Endothelial cell of umbilical vein (primary cell): Measurements from ENCODE around the gene PARD3B. TPM values are rescaled to one million over a fixed set of nuclear protein-coding genes. Genes with fewer than 3 reads are reported as not detected.

Experiments used
- BruUV-seq: library from RNA; stranded (reverse); fragments of 400-500 nt; replicated peaks from 2 replicates; lab custom pipeline; 2021; lab: Mats Ljungman, UMichigan
- CTCF ChIA-PET: fragments of 300-600, 350-600 bp; sonication (Branson Sonifier 250); formaldehyde crosslinking; loops from one replicate; lab custom pipeline; 2021; ENCODE audit warnings: antibody characterized with exemption, inconsistent platforms; lab: Charles Lee
- POLR2A ChIA-PET: fragments of 300-600, 350-600 bp; sonication (Branson Sonifier 250); formaldehyde crosslinking; loops from one replicate; lab custom pipeline; 2021; ENCODE audit warnings: antibody characterized with exemption, inconsistent platforms; lab: Charles Lee
- DNase-seq: peaks from one replicate; pipeline ENCODE4 v3.0.0-alpha.2; 2011; ENCODE audit warnings: low read depth, low spot score
- FAIRE-seq: peaks from 2 replicates; lab custom pipeline; 2011; peaks lifted over from hg19 to GRCh38; lab: Jason Lieb, UNC
- H2AFZ ChIP-seq: 2 replicates; pipeline ENCODE4 v1.6.0; 2012; ENCODE audit warnings: low read depth, low read length, control low read depth, inconsistent platforms
- H3K27ac ChIP-seq: 2 replicates; pipeline ENCODE4 v1.5.1; 2011; ENCODE audit warnings: low read depth, mild to moderate bottlenecking, control low read depth, low read length, moderate library complexity; ENCODE audit not compliant: insufficient read depth
- H3K27me3 ChIP-seq, 2 experiments: 2 replicates each; pipeline versions ENCODE4 v1.6.0 to v1.6.1; 2011; ENCODE audit warnings: low read length in 2 of 2, mixed read lengths in 1 of 2; ENCODE audit not compliant: control insufficient read depth in 2 of 2, insufficient read depth in 2 of 2
- H3K36me3 ChIP-seq, 2 experiments: 2 replicates in 1 of 2; 3 replicates in 1 of 2; pipeline ENCODE4 v1.5.1; 2011; ENCODE audit warnings: low read length in 2 of 2, mild to moderate bottlenecking in 1 of 2, moderate library complexity in 1 of 2; ENCODE audit not compliant: control insufficient read depth in 2 of 2, insufficient read depth in 2 of 2; ENCODE audit errors: extremely low read depth in 1 of 2
- H3K4me1 ChIP-seq: 3 replicates; pipeline ENCODE4 v1.5.1; 2011; ENCODE audit warnings: mild to moderate bottlenecking, low read length; ENCODE audit not compliant: control insufficient read depth, insufficient read depth; ENCODE audit errors: extremely low read depth
- H3K4me2 ChIP-seq: 2 replicates; pipeline ENCODE4 v1.6.1; 2011; ENCODE audit warnings: low read length, control low read depth, mixed read lengths; ENCODE audit not compliant: insufficient read depth
- H3K4me3 ChIP-seq, 3 experiments: fragments of 200-600 bp in 1 of 3; sonication (generic), shearing (Covaris generic) in 1 of 3; replicated peaks in 1 of 3; 2 replicates each; pipeline ENCODE4 v1.5.1; 2011 to 2016; ENCODE audit warnings: control low read depth in 3 of 3, low read length in 3 of 3, mild to moderate bottlenecking in 2 of 3, inconsistent platforms in 1 of 3, low read depth in 1 of 3, moderate library complexity in 1 of 3; ENCODE audit not compliant: insufficient read depth in 1 of 3
- H3K79me2 ChIP-seq: 2 replicates; pipeline ENCODE4 v1.6.0; 2012; ENCODE audit warnings: low read length, inconsistent platforms; ENCODE audit not compliant: control insufficient read depth, insufficient read depth
- H3K9ac ChIP-seq: replicated peaks from 2 replicates; pipeline ENCODE3; 2011; ENCODE audit warnings: low read length, control low read depth; ENCODE audit not compliant: insufficient read depth; ENCODE audit errors: extremely low read depth
- H3K9me1 ChIP-seq: replicated peaks from 3 replicates; pipeline ENCODE4 v1.6.0; 2011; ENCODE audit warnings: mild to moderate bottlenecking, low read length; ENCODE audit not compliant: control insufficient read depth, insufficient read depth; ENCODE audit errors: extremely low read depth
- H3K9me3 ChIP-seq: replicated peaks from 2 replicates; pipeline ENCODE4 v1.5.1; 2012; ENCODE audit warnings: low read length, inconsistent platforms; ENCODE audit not compliant: control insufficient read depth, insufficient read depth
- H4K20me1 ChIP-seq: replicated peaks from 2 replicates; pipeline ENCODE3; 2011; ENCODE audit warnings: mild to moderate bottlenecking, low read length; ENCODE audit not compliant: control insufficient read depth, insufficient read depth; ENCODE audit errors: extremely low read depth
- CTCF ChIP-seq, 2 donors: IDR thresholded peaks; 1 replicate in 1 of 2; 2 replicates in 1 of 2; pipeline ENCODE4 v1.5.1; 2011; ENCODE audit warnings: low read length in 2 of 2, mild to moderate bottlenecking in 2 of 2, moderate library complexity in 2 of 2, control low read depth in 1 of 2, inconsistent platforms in 1 of 2, low read depth in 1 of 2; ENCODE audit not compliant: insufficient read depth in 1 of 2; ENCODE audit errors: extremely low read depth in 1 of 2
- EZH2 ChIP-seq: IDR thresholded peaks from 2 replicates; pipeline ENCODE4 v1.6.1; 2012; ENCODE audit warnings: borderline replicate concordance, low read depth, mild to moderate bottlenecking, moderate library complexity, low read length, inconsistent platforms; ENCODE audit not compliant: severe bottlenecking
- FOS ChIP-seq: IDR thresholded peaks from 2 replicates; pipeline ENCODE4 v1.6.1; 2011; ENCODE audit warnings: mild to moderate bottlenecking, low read length, moderate library complexity, borderline replicate concordance; ENCODE audit not compliant: insufficient read depth
- GATA2 ChIP-seq: IDR thresholded peaks from 2 replicates; pipeline ENCODE4 v1.7.0; 2011; ENCODE audit warnings: low read depth, mild to moderate bottlenecking, moderate library complexity, mixed read lengths, low read length; ENCODE audit not compliant: insufficient read length, insufficient read depth
- JUN ChIP-seq: IDR thresholded peaks from 2 replicates; pipeline ENCODE4 v1.6.1; 2011; ENCODE audit warnings: borderline replicate concordance, low read depth; ENCODE audit not compliant: insufficient read length, insufficient read depth
- MAX ChIP-seq: IDR thresholded peaks from 2 replicates; pipeline ENCODE4 v1.6.1; 2011; ENCODE audit not compliant: insufficient read depth, insufficient read length
- MYC ChIP-seq: IDR thresholded peaks from one replicate; pipeline ENCODE4 v1.6.1; 2011; ENCODE audit warnings: mild to moderate bottlenecking, low read depth, low read length
- POLR2A ChIP-seq: IDR thresholded peaks from 2 replicates; pipeline ENCODE4 v1.6.1; 2012; ENCODE audit warnings: low read depth, mild to moderate bottlenecking, control low read depth, low read length
- POLR2AphosphoS5 ChIP-seq: IDR thresholded peaks from 2 replicates; pipeline ENCODE4 v1.6.1; 2012; ENCODE audit warnings: low read depth, mild to moderate bottlenecking, control low read depth, low read length, moderate library complexity; ENCODE audit not compliant: insufficient read depth
- dilution Hi-C: fragments of 300-500 bp; cut with MboI; formaldehyde crosslinking; loops from one replicate; pipeline ENCODE4 v1.15.0; 2019; ENCODE audit warnings: low sequenced_read_pairs; ENCODE audit not compliant: extremely low pct_ligation_motif_present
- intact Hi-C: fragments of 100-400 bp; cut with micrococcal nuclease; formaldehyde crosslinking; loops from one replicate; pipeline ENCODE4 v1.10.0; 2022
- polyA plus RNA-seq, 4 experiments: library from polyadenylated mRNA; depleted of rRNA in 3 of 4; stranded (reverse) in 3 of 4; unstranded in 1 of 4; fragments of >200 nt; gene quantifications; 2 replicates each; pipeline versions ENCODE4 v1.2.1 to v1.2.3, GENCODE V29; 2011 to 2012; ENCODE audit warnings: missing spikeins in 1 of 4
- total RNA-seq: library from RNA; stranded (reverse); gene quantifications from 2 replicates; pipeline ENCODE4 v1.2.3, GENCODE V29; 2021

Gene PARD3B
- total and polyA plus RNA-seq, 2 donors (not counting 3 experiments of a cell fraction or from before 2014, with no cell fraction given), result 2.2 to 30.9 TPM

- CTCF ChIA-PET, result interaction anchor here (1.0 kb wide), 1 partner anchor 25 kb away, joined by 3 read pairs; no protein-coding TSS in a partner anchor
- dilution Hi-C loops, result no loop called here
- POLR2A ChIA-PET, result no interaction called here
Measured at GRCh38 chr2:205642599-205643356, 1097.5 kb downstream of the PARD3B start.

More at GRCh38 chr2:205642599-205643356, 1097.5 kb downstream of the PARD3B start:
- Histone ChIP-seq H3K27ac (no peak overlapping the region), H2AFZ (no peak overlapping the region), H3K4me2 (no peak overlapping the region), H3K36me3 (no peaks in the 10 kb centered on the region), H3K27me3 (peaks cover 0 to 5% of the 10 kb centered on the region in 2 experiments), H3K9me1 (no peaks in the 10 kb centered on the region), H3K4me3 (no peak overlapping the region), H3K79me2 (no peaks in the 10 kb centered on the region), H4K20me1 (no peaks in the 10 kb centered on the region), H3K9me3 (no peaks in the 10 kb centered on the region), H3K9ac (no peak overlapping the region), H3K4me1 (no peaks in the 10 kb centered on the region)
- TF ChIP-seq JUN (no peak), GATA2 (no peak), POLR2A (no peak), MAX (no peak), POLR2AphosphoS5 (no peak), FOS (no peak), MYC (no peak), CTCF (IDR thresholded peaks at IDR 0.05; ENCODE audit: extremely low read depth in 1 of 2, insufficient read depth in 1 of 2, low read depth in 1 of 2, low read length in 2 of 2) (no peak), EZH2 (no peak)
- intact Hi-C loops, result no loop called here
- DNase-seq (no peak), FAIRE-seq (peak; percentile 46)
- BruUV-seq, result no TSS peak
